GM23248 (cell line): ENCODE data around the gene SERPINA12.

Experiments used
- EZH2 ChIP-seq: fragments of 200-600 bp; sonication (generic); IDR thresholded peaks from 2 replicates; pipeline ENCODE4 v1.6.1; 2018; ENCODE audit warnings: antibody characterized with exemption, mild to moderate bottlenecking; ENCODE audit not compliant: insufficient read depth, poor library complexity, severe bottlenecking
- EZH2phosphoT487 ChIP-seq: fragments of 200-600 bp; sonication (generic); IDR thresholded peaks from 2 replicates; pipeline ENCODE4 v1.6.1; 2018; ENCODE audit warnings: antibody characterized with exemption, moderate library complexity, mild to moderate bottlenecking, low read depth; ENCODE audit not compliant: insufficient read depth

GRCh38 chr14:94499673-94500072 is 9.6 kb downstream of the SERPINA12 start:
- no peak for TF ChIP-seq EZH2
- no peak for TF ChIP-seq EZH2phosphoT487
